PFSK-1 (cell line): ENCODE measurements around the gene IL26.

Experiments used
- POLR2AphosphoS5 ChIP-seq: IDR thresholded peaks from 2 replicates; pipeline ENCODE4 v1.6.1; 2012; ENCODE audit warnings: low read depth, mild to moderate bottlenecking, control low read depth, low read length, moderate library complexity
- TAF1 ChIP-seq: IDR thresholded peaks from 2 replicates; pipeline ENCODE4 v1.6.1; 2012; ENCODE audit warnings: low read length, control low read depth, borderline replicate concordance; ENCODE audit not compliant: insufficient read depth

DNA sequence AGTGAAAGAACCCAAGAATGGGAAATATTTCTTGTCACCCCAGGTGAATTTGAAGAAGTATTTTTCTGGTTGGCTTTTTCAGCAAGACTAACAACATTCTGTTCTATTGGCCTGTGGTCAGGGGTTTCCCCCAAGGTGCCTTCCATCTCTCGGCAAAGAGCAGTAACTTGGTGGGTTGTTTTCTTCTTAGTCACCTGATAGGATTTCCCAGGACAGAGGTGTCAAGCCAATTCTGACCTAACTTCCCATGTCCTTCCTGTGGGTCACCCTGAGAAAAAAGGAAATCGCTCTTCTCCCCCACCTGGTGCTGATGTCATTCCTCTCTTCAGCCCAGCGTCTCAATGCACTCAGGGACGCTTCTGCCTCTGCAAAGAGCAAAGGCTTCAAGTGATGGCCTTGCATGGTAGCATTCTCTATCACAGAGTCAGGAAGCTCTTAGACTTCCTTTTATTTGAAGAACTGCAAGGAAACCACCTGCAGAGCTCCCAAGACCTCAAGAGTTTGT lies 50.0 kb downstream of the IL26 start:
- TF ChIP-seq POLR2AphosphoS5: no peak
- no peak for TF ChIP-seq TAF1
